HG02623 (cell line): Measurements from ENCODE around the gene SERTM1.

ENCODE experiments used
- ATAC-seq: cut with Tn5 transposase; IDR thresholded peaks from one replicate; pipeline ENCODE4 v1.9.1; 2021; ENCODE audit warnings: moderate library complexity; ENCODE audit not compliant: unreplicated experiment

Gene SERTM1

GRCh38 chr13:36673838-36674326, at the start of gene SERTM1:
SERTM1 (plus strand) TSS chr13:36674020; CDS start chr13:36695079, 21,059 bp downstream.
- ATAC-seq = no peak

- no peak for ATAC-seq
These were observed 45.3 kb upstream of the SERTM1 start for GRCh38 chr13:36628377-36629056.

- ATAC-seq = no peak
These were observed 44.8 kb upstream of the SERTM1 start for GRCh38 chr13:36629057-36629385.

GRCh38 chr13:36630181-36630803, 43.5 kb upstream of the SERTM1 start:
- no peak for ATAC-seq

- ATAC-seq = no peak
These were observed 34.2 kb upstream of the SERTM1 start for GRCh38 chr13:36639610-36640009.

GRCh38 chr13:36650611-36651010, 23.2 kb upstream of the SERTM1 start:
- no peak for ATAC-seq

GRCh38 chr13:36665630-36666029, 8.2 kb upstream of the SERTM1 start:
- no peak for ATAC-seq

- no peak for ATAC-seq
These were observed 7.2 kb upstream of the SERTM1 start for GRCh38 chr13:36666477-36667229.

GRCh38 chr13:36668316-36668715, 5.5 kb upstream of the SERTM1 start:
- no peak for ATAC-seq

GRCh38 chr13:36673352-36673751, 468 bp upstream of the SERTM1 start:
- ATAC-seq = no peak

- no peak for ATAC-seq
These were observed 755 bp downstream of the SERTM1 start for GRCh38 chr13:36674337-36675212.

GRCh38 chr13:36675213-36675536, 1.4 kb downstream of the SERTM1 start:
- no peak for ATAC-seq

- no peak for ATAC-seq
These were observed 7.1 kb downstream of the SERTM1 start for GRCh38 chr13:36680913-36681312.

GRCh38 chr13:36681894-36682624, 8.2 kb downstream of the SERTM1 start:
- no peak for ATAC-seq

- no peak for ATAC-seq
These were observed 9.9 kb downstream of the SERTM1 start for GRCh38 chr13:36683701-36684100.

- ATAC-seq = no peak
These were observed 12.1 kb downstream of the SERTM1 start for GRCh38 chr13:36685927-36686326.

GRCh38 chr13:36696410-36697010, 22.7 kb downstream of the SERTM1 start:
- no peak for ATAC-seq

GRCh38 chr13:36700170-36700569, 26.4 kb downstream of the SERTM1 start:
- ATAC-seq = no peak

- no peak for ATAC-seq
These were observed 32.9 kb downstream of the SERTM1 start for GRCh38 chr13:36706755-36707154.
